Measurements from ENCODE around the gene TRMT10C. TPM values are rescaled to one million over a fixed set of nuclear protein-coding genes. Genes with fewer than 3 reads are reported as not detected.

The TRMT10C gene
- total and polyA plus RNA-seq, 9 of the 15 experiments (the other 6 are each of a cell fraction or from before 2014, with no cell fraction given), result 48.6 to 106 (median 63.9) TPM

GRCh38 chr3:101542957-101543356, 18.7 kb upstream of the TRMT10C start (continued):
- no peak for TF ChIP-seq ZHX1 (conservative IDR thresholded peaks at IDR 0.05; ENCODE audit: low read length)
- no peak for TF ChIP-seq ZNF830 (CRISPR knock-in tag; IDR thresholded peaks at IDR 0.05)
- no peak for TF ChIP-seq ZNF551 (CRISPR knock-in tag; IDR thresholded peaks at IDR 0.05)
- TF ChIP-seq, protein P1, sequence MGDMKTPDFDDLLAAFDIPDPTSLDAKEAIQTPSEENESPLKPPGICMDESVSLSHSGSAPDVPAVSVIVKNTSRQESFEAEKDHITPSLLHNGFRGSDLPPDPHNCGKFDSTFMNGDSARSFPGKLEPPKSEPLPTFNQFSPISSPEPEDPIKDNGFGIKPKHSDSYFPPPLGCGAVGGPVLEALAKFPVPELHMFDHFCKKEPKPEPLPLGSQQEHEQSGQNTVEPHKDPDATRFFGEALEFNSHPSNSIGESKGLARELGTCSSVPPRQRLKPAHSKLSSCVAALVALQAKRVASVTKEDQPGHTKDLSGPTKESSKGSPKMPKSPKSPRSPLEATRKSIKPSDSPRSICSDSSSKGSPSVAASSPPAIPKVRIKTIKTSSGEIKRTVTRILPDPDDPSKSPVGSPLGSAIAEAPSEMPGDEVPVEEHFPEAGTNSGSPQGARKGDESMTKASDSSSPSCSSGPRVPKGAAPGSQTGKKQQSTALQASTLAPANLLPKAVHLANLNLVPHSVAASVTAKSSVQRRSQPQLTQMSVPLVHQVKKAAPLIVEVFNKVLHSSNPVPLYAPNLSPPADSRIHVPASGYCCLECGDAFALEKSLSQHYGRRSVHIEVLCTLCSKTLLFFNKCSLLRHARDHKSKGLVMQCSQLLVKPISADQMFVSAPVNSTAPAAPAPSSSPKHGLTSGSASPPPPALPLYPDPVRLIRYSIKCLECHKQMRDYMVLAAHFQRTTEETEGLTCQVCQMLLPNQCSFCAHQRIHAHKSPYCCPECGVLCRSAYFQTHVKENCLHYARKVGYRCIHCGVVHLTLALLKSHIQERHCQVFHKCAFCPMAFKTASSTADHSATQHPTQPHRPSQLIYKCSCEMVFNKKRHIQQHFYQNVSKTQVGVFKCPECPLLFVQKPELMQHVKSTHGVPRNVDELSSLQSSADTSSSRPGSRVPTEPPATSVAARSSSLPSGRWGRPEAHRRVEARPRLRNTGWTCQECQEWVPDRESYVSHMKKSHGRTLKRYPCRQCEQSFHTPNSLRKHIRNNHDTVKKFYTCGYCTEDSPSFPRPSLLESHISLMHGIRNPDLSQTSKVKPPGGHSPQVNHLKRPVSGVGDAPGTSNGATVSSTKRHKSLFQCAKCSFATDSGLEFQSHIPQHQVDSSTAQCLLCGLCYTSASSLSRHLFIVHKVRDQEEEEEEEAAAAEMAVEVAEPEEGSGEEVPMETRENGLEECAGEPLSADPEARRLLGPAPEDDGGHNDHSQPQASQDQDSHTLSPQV (IDR thresholded peaks at IDR 0.05), result no peak
- TF ChIP-seq XRCC3 (IDR thresholded peaks at IDR 0.05), result no peak
- TF ChIP-seq SMARCA5 (IDR thresholded peaks at IDR 0.05), result no peak
- no peak for TF ChIP-seq CBX5 (IDR thresholded peaks at IDR 0.05; ENCODE audit: borderline replicate concordance, low read depth)
